ENCODE data around the gene CHMP5.

DNA sequence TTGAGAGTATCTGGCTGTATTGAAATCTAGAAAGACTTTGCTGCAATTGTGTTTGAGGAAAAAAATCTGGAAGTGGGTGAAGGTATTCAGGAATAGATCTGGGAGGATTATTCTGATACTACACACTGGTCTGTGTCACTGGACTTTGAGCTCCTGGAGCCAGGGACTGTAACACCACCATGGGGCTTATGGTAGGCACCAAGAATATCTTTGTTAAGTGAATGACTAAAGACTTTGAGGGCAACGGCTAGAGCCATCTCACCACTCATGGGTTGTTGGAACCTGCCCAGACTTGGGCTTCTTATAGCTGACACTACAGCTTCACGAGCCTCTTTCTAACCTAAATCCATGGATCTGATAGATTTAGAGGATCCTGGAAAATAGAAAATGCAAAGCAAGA, 35.7 kb downstream of the CHMP5 start:
- TF ChIP-seq POLR2A (IDR thresholded peaks at IDR 0.05) (no peak), POLR2AphosphoS5 (IDR thresholded peaks at IDR 0.05) (no peak), EP300 (IDR thresholded peaks at IDR 0.05) (no peak)
- TF ChIP-seq, protein P1, sequence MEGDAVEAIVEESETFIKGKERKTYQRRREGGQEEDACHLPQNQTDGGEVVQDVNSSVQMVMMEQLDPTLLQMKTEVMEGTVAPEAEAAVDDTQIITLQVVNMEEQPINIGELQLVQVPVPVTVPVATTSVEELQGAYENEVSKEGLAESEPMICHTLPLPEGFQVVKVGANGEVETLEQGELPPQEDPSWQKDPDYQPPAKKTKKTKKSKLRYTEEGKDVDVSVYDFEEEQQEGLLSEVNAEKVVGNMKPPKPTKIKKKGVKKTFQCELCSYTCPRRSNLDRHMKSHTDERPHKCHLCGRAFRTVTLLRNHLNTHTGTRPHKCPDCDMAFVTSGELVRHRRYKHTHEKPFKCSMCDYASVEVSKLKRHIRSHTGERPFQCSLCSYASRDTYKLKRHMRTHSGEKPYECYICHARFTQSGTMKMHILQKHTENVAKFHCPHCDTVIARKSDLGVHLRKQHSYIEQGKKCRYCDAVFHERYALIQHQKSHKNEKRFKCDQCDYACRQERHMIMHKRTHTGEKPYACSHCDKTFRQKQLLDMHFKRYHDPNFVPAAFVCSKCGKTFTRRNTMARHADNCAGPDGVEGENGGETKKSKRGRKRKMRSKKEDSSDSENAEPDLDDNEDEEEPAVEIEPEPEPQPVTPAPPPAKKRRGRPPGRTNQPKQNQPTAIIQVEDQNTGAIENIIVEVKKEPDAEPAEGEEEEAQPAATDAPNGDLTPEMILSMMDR (IDR thresholded peaks at IDR 0.05) = no peak

Data from sigmoid colon (tissue), 4 donors.